Spleen (tissue), 11 donors: Measurements from ENCODE around the gene EPHB6. TPM values are rescaled to one million over a fixed set of nuclear protein-coding genes. Genes with fewer than 3 reads are reported as not detected.

Source experiments
- DNase-seq: peaks from one replicate; pipeline ENCODE4 v3.0.0-alpha.2; 2020
- H3K27ac ChIP-seq, 8 donors: fragments of 200-600 bp; sonication (generic) in 7 of 8; 1 replicate in 4 of 8; 2 replicates in 4 of 8; pipeline versions ENCODE4 v1.5.0 to v1.8.0; 2016 to 2021; ENCODE audit warnings: inconsistent platforms in 4 of 8, mild to moderate bottlenecking in 4 of 8, moderate library complexity in 1 of 8
- H3K27me3 ChIP-seq, 7 donors: fragments of 200-600 bp; sonication (generic) in 6 of 7; replicated peaks in 1 of 7; 1 replicate in 4 of 7; 2 replicates in 3 of 7; pipeline versions ENCODE4 v1.5.0 to v1.8.0; 2016 to 2021; ENCODE audit warnings: inconsistent platforms in 3 of 7, mild to moderate bottlenecking in 1 of 7
- H3K36me3 ChIP-seq, 6 donors: fragments of 200-600 bp; sonication (generic) in 5 of 6; 1 replicate in 4 of 6; 2 replicates in 2 of 6; pipeline versions ENCODE4 v1.5.0 to v1.8.0; 2016 to 2021; ENCODE audit warnings: inconsistent platforms in 2 of 6
- H3K4me1 ChIP-seq, 6 donors: fragments of 200-600 bp; sonication (generic) in 5 of 6; 1 replicate in 3 of 6; 2 replicates in 3 of 6; pipeline versions ENCODE4 v1.5.0 to v1.8.0; 2016 to 2021; ENCODE audit warnings: inconsistent platforms in 3 of 6
- H3K4me3 ChIP-seq, 8 donors: fragments of 200-600 bp; sonication (generic) in 7 of 8; 1 replicate in 4 of 8; 2 replicates in 4 of 8; pipeline versions ENCODE4 v1.5.0 to v1.8.0; 2016 to 2021; ENCODE audit warnings: inconsistent platforms in 4 of 8, mild to moderate bottlenecking in 4 of 8, moderate library complexity in 2 of 8
- H3K9me3 ChIP-seq, 8 donors: fragments of 200-600 bp; sonication (generic) in 7 of 8; 1 replicate in 4 of 8; 2 replicates in 4 of 8; pipeline versions ENCODE4 v1.5.0 to v1.8.0; 2016 to 2021; ENCODE audit warnings: inconsistent platforms in 4 of 8
- POLR2A ChIP-seq, 3 donors: fragments of 450-650 bp; IDR thresholded peaks; one replicate each; pipeline ENCODE4 v1.5.1; 2017; ENCODE audit warnings: antibody characterized with exemption in 3 of 3, mild to moderate bottlenecking in 1 of 3
- POLR2AphosphoS5 ChIP-seq, 3 donors: sonication (generic); formaldehyde crosslinking; IDR thresholded peaks; one replicate each; pipeline ENCODE4 v1.5.1; 2017; ENCODE audit warnings: antibody characterized with exemption in 3 of 3
- WGBS, 5 donors: extraction: QIAGEN DNeasy Blood & Tissue Kit in 3 of 5; methylation state at CpG; one replicate each; pipeline versions ENCODE4 v1.1.5 to v1.1.7; 2013 to 2018; 5-methylcytosine and 5-hydroxymethylcytosine counted together
- intact Hi-C: fragments of 100-400 bp; cut with DNase I; formaldehyde crosslinking; loops from one replicate; pipeline ENCODE4 v1.15.0; 2023; ENCODE audit warnings: low total_unique reads
- polyA plus RNA-seq, 3 donors: library from polyadenylated mRNA; stranded (reverse); fragments of 200-250 nt; gene quantifications; one replicate each; pipeline ENCODE4 v1.2.1, GENCODE V29; 2013
- total RNA-seq, 7 donors: library from RNA; depleted of rRNA in 3 of 7; stranded (reverse); fragments of >200 nt in 3 of 7; fragmentation: NEBNext Ultra II Directional in 4 of 7; extraction: Animal tissue kit (Norgen Biotek cat#: 25700) in 4 of 7; gene quantifications; one replicate each; pipeline versions ENCODE4 v1.1.0 to v1.2.1, GENCODE V29; 2016 to 2021
- TF ChIP-seq, protein P1 (sequence below), 11 experiments: fragments of 200-600 bp in 7 of 11; fragments of 450-650 bp in 4 of 11; sonication (generic) in 4 of 11; IDR thresholded peaks in 8 of 11; conservative IDR thresholded peaks in 3 of 11; 1 replicate in 7 of 11; 2 replicates in 4 of 11; pipeline versions ENCODE4 v1.4.0 to v1.8.0; 2016 to 2021; ENCODE audit warnings: antibody characterized with exemption in 11 of 11, inconsistent platforms in 4 of 11, mild to moderate bottlenecking in 1 of 11
- donor health status: healthy with polysubstance abuse.
- donor health status: DM: no; HTN: no; CAD: no; lungs with moderate emphysema.
- donor health status: DM: no; HTN: no; CAD: no.
- donor health status: Bipolar disorder and iron deficiency.
- donor health status: healthy.
- donor health status: DM: no; HTN: no; CAD: no.
- donor health status: DM: yes; HTN: yes; CAD: no.

Gene EPHB6
- total and polyA plus RNA-seq, 10 donors = 11.3 to 28.8 (median 13.9) TPM

DNA sequence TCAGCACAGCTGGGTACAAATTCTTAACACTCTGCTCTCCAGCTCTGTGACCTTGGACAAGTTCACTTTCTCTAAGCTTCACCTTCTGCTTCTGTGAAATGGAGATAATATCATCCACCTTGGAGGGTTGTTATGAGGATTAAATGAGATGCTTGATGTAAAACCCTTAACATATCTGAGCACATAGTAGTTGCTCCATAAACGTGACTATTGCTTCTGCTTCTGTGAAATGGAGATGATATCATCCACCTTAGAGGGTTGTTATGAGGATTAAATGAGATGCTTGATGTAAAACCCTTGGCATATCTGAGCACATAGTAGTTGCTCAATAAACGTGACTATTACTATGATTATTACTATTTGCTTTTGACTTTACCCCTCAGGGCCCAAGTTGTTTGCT lies 14.6 kb downstream of the EPHB6 start:
- intact Hi-C loops = no loop called here
- H3K36me3 ChIP-seq = peaks cover 0 to 53% (median 6%) of the 10 kb centered on the region in 6 donors
- no peak for DNase-seq
- no peak for TF ChIP-seq POLR2AphosphoS5 (IDR thresholded peaks at IDR 0.05)
- H3K27me3 ChIP-seq = no peaks in the 10 kb centered on the region
- WGBS, 5 donors = 83 to 94% (median 90%) methylated on average over 2 of the region's 2 CpGs
- H3K9me3 ChIP-seq = peaks cover 0 to under 1% (median 0%) of the 10 kb centered on the region in 8 donors
- H3K4me1 ChIP-seq = peaks cover 0 to 5% (median 0%) of the 10 kb centered on the region in 6 donors
- H3K27ac ChIP-seq = no peak overlapping the region
- no peak overlapping the region for H3K4me3 ChIP-seq

DNA sequence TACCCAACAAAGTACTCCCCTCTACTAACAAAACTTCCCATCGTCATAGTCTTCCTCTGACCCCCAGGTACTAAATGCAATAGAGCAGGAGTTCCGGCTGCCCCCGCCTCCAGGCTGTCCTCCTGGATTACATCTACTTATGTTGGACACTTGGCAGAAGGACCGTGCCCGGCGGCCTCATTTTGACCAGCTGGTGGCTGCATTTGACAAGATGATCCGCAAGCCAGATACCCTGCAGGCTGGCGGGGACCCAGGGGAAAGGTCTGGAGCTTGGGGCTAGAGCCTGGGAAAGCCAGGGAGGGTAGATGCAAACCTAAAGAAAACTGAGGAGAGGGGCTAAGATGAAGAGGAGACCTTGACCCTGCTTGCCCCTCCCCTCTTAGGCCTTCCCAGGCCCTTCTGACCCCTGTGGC lies 15.3 kb downstream of the EPHB6 start:
- WGBS, 5 donors = 77 to 81% (median 80%) methylated on average over 8 of the region's 8 CpGs
- Histone ChIP-seq H3K36me3 (peaks cover 0 to 48% (median 6%) of the 10 kb centered on the region in 6 donors), H3K4me1 (peaks cover 0 to 5% (median 0%) of the 10 kb centered on the region in 6 donors), H3K4me3 (no peak overlapping the region), H3K27me3 (no peaks in the 10 kb centered on the region), H3K27ac (no peak overlapping the region), H3K9me3 (peaks cover 0 to 4% (median 0%) of the 10 kb centered on the region in 8 donors)
- TF ChIP-seq POLR2A (IDR thresholded peaks at IDR 0.05) (no peak), POLR2AphosphoS5 (IDR thresholded peaks at IDR 0.05) (no peak)
- TF ChIP-seq, protein P1, sequence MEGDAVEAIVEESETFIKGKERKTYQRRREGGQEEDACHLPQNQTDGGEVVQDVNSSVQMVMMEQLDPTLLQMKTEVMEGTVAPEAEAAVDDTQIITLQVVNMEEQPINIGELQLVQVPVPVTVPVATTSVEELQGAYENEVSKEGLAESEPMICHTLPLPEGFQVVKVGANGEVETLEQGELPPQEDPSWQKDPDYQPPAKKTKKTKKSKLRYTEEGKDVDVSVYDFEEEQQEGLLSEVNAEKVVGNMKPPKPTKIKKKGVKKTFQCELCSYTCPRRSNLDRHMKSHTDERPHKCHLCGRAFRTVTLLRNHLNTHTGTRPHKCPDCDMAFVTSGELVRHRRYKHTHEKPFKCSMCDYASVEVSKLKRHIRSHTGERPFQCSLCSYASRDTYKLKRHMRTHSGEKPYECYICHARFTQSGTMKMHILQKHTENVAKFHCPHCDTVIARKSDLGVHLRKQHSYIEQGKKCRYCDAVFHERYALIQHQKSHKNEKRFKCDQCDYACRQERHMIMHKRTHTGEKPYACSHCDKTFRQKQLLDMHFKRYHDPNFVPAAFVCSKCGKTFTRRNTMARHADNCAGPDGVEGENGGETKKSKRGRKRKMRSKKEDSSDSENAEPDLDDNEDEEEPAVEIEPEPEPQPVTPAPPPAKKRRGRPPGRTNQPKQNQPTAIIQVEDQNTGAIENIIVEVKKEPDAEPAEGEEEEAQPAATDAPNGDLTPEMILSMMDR (IDR thresholded peaks at IDR 0.05 in 8 of 11, conservative IDR thresholded peaks at IDR 0.05 in 3 of 11) = no peak
- no peak for DNase-seq
- intact Hi-C loops = no loop called here

DNA sequence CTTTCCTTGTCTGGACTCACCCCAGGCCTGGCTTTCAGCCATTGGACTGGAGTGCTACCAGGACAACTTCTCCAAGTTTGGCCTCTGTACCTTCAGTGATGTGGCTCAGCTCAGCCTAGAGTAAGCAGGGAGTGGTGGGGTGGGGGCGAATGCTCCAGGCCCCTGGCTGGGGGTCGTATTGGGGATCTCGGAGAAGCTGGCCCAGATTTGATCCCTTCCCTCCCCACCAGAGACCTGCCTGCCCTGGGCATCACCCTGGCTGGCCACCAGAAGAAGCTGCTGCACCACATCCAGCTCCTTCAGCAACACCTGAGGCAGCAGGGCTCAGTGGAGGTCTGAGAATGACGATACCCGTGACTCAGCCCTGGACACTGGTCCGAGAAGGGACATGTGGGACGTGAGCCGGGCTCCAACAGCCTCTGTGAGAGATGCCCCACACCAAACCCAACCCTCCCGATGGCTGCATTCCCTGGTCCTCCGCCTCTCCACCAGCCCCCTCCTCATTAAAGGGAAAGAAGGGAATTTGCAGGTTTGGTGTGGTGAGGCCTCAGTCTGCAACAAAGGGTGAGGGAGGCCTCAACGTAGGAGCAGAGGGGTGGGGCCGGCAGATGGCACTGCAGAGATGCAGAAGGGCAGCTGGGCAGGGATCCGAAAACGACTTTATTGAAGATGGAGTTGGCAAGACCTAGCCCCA lies 15.8 kb downstream of the EPHB6 start:
- Histone ChIP-seq H3K36me3 (peaks cover 0 to 48% (median 6%) of the 10 kb centered on the region in 6 donors), H3K27me3 (no peaks in the 10 kb centered on the region), H3K9me3 (peaks cover 0 to 4% (median 0%) of the 10 kb centered on the region in 8 donors), H3K27ac (no peak overlapping the region), H3K4me1 (no peaks in the 10 kb centered on the region), H3K4me3 (no peak overlapping the region)
- WGBS, 5 donors = 89 to 95% (median 92%) methylated on average over 7 to 14 of the region's 14 CpGs
- DNase-seq = no peak
- intact Hi-C loops = no loop called here
- no peak for TF ChIP-seq POLR2A (IDR thresholded peaks at IDR 0.05)
- TF ChIP-seq, protein P1 (IDR thresholded peaks at IDR 0.05 in 8 of 11, conservative IDR thresholded peaks at IDR 0.05 in 3 of 11) = no peak
- no peak for TF ChIP-seq POLR2AphosphoS5 (IDR thresholded peaks at IDR 0.05)

DNA sequence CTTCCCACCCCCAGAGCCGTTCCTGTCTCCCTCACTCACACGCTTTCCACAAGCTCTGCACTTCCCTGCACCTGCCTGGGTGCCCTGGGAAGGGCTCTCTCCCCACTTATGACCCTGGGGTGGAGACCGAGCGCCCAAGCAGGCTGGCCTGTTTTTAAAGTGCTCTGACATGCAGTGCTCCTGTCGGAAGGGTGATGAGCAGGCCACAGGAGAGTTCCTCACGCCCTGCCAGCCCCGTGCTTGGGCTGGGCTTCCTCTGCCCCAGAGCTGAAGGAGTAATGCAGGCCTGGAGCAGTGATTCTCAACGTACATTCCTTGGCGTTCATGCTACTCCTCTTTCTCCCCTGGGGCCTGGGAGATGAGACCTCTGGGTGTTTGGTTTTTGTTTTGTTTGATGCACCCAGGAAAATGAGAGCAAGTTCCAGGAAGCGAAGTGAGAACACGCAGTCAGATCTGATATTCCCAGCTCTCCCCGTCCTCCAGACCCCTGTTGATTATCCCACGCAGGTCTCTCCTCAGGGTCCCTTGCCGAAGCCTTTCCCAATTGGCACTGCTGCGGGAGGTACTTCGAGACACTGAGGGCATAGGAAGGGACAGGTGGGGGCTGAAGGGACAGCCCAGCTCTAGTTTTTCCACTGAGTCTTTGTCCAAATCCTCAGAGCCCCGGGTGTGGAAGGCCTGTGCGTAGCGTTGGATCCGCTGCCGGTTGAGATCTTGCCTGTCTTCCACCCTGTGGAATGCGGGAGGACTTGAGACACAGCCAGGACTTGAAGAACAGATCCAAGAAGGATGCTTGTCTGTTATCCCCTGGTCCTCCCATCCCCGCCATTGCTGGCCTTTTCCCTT lies 16.6 kb downstream of the EPHB6 start:
- WGBS, 5 donors = 88 to 94% (median 91%) methylated on average over 23 of the region's 23 CpGs
- Histone ChIP-seq H3K9me3 (peaks cover 0 to 4% (median 0%) of the 10 kb centered on the region in 8 donors), H3K27me3 (no peaks in the 10 kb centered on the region), H3K27ac (no peak overlapping the region), H3K4me3 (no peak overlapping the region), H3K4me1 (no peaks in the 10 kb centered on the region), H3K36me3 (peaks cover 0 to 48% (median 6%) of the 10 kb centered on the region in 6 donors)
- intact Hi-C loops = no loop called here
- TF ChIP-seq, protein P1 (IDR thresholded peaks at IDR 0.05 in 8 of 11, conservative IDR thresholded peaks at IDR 0.05 in 3 of 11) = no peak
- TF ChIP-seq POLR2A (IDR thresholded peaks at IDR 0.05) (no peak), POLR2AphosphoS5 (IDR thresholded peaks at IDR 0.05) (no peak)
- DNase-seq = no peak
